CD4-positive, alpha-beta T cell treated with Interleukin-12 subunit alpha and Interleukin-12 subunit beta, for 1 hour (primary cell): ENCODE results near the gene MTG2.

ENCODE experiments used
- DNase-seq: peaks from one replicate; pipeline ENCODE4 v3.0.0-alpha.2; 2020

The MTG2 gene

DNA sequence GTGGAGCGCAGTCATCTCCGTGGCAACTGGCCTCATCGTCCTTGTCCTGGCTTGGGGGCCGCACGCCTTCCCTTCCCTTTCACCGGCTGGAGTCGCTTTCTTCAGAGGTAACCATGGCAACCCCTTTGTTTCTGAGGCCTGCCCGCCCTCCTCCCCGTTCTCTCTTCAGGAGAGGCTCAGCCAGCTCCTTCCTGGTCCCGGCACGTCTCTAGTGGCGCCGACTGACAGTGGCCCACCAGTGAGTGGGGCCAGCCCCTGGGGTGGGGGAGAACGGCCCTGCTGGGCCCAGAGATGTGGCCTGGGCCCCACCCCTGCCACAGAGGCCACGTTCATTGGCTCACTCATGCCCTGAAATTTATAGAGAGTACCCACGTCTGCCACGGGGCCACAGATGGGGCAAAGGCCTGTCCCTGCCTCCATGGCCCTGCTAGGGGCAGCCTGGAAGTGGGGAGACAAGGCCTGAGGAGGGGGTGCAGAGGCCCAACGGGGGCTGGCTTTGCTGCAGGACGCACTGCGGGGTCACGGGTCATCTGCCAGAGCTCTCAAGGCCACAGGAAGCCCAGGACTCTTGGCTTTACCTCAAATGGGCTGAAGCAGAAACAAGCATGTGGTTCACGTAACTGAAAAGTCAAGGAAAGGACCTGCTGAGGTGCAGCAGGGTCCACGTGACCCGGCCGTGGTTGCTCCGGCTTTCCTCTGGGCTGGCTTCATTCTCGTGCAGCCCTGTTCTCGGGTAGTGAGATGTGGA lies 54.1 kb downstream of the MTG2 start:
- no peak for DNase-seq

DNA sequence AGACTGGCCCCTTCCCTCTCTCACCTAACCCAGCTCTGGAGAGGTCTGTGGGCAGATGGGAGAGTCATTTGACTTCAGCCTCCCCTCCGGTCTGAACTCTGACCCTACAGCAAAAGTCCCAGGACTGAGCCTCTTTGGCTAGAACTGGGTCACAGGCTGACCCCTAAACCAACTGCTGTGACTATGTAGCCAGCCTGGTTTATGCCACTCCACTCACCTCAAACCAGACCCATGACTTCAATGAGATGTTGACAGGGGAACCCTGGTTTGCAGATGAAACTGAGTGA lies 54.6 kb downstream of the MTG2 start:
- DNase-seq: no peak

GRCh38 chr20:62237801-62238568 lies 55.2 kb downstream of the MTG2 start, which contains the start of gene OSBPL2:
OSBPL2 (plus strand) TSS chr20:62238521; CDS start chr20:62256185, 17,664 bp downstream.
- DNase-seq: peak; percentile 100

- no peak for DNase-seq
These were observed 55.9 kb downstream of the MTG2 start for GRCh38 chr20:62238569-62239277.

- DNase-seq: no peak
These were observed 56.6 kb downstream of the MTG2 start for GRCh38 chr20:62239278-62239879.

- DNase-seq: no peak
These were observed 57.3 kb downstream of the MTG2 start for GRCh38 chr20:62240020-62240685.

GRCh38 chr20:62241506-62241905 lies 58.7 kb downstream of the MTG2 start:
- DNase-seq: no peak

DNA sequence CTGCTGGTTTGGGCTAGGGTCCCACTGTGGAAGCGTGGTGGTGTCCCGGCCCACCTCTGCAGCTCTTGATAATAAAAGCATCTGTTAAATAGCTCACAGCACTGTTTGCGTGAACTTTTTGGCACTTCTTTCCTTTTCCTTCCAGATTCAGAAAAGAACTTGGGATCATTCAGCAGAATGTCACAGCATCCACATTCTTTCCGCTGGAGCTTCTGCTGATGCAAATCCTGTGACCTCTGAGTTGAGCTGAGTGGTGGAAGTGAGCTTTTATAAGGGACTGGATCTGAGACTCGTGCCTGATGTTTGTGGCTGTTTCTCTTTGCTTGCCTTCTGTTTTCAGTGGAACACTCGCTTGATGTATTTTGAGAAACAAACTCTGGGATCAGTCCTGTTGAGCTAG lies 59.3 kb downstream of the MTG2 start:
- DNase-seq: no peak

DNA sequence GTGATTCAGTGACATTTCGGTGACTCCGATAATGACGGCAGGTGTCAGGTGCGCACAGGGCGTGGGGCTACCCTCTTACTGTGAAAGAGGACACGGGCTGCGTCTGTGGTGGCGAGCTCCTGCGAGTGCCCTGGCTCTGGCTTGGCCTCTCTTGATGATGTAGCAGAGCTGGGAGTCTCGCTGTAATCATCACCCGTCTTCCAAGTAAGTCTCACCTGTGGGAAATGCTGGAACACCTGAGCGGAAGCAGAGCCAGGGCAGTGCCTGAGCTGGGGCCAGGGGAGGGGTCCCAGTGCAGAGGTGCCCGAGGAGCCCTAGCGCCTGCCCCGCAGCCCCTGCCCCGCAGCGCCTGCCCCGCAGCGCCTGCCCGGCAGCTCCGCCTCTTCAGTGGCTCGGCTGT lies 60.3 kb downstream of the MTG2 start:
- no peak for DNase-seq

DNA sequence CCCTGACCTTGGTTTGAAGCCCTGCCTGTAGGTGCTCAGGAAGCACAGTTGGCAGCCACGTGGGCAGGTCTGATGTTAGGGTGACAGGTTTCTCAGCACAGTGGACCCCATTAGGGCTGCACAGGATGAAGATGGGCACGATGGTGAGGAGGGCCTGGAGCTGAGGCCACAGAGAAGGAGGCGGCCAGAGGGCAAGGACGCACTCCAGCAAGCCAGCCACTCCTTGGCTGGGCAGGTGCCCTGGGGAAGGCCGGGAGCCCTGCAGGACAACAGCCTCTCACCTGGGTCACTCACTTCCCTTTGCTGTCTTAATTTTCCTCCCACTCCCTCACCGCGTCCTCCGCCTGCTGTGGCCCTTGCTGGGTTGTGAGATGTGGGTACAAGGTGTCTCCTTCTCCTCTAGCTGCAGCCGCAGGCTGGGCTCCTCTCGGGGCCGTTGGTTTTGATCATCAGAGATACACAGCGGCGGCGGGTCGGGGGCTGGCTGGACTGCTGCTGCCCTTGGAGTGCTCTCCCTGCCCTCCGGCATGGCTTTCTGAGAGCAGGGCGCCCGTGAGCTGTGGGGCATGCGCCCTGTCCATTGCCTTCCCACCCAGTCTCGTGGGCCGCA lies 61.2 kb downstream of the MTG2 start:
- DNase-seq: no peak

- DNase-seq: no peak
These were observed 61.8 kb downstream of the MTG2 start for GRCh38 chr20:62244644-62245108.

- no peak for DNase-seq
These were observed 63.1 kb downstream of the MTG2 start for GRCh38 chr20:62245911-62246280.

DNA sequence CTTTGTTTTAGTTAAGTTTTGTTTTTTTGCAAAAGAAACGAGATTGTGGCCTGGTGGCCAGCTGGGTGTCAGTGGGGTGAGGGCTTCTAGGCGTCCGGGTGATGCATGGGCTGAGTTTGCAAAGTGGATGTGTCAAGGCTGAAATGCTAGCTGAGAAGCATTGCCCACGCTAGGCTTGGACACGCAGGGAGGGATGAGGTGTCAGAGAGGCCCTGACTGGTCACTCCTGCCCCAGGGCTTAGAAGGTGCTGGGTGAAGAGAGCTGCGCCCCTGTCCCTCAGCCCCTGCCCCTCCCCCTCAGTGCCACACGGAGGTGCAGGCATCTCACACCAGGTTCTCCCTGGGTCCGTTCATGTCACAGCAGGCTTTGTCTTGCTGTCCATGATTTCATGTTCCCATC lies 63.6 kb downstream of the MTG2 start:
- no peak for DNase-seq

DNA sequence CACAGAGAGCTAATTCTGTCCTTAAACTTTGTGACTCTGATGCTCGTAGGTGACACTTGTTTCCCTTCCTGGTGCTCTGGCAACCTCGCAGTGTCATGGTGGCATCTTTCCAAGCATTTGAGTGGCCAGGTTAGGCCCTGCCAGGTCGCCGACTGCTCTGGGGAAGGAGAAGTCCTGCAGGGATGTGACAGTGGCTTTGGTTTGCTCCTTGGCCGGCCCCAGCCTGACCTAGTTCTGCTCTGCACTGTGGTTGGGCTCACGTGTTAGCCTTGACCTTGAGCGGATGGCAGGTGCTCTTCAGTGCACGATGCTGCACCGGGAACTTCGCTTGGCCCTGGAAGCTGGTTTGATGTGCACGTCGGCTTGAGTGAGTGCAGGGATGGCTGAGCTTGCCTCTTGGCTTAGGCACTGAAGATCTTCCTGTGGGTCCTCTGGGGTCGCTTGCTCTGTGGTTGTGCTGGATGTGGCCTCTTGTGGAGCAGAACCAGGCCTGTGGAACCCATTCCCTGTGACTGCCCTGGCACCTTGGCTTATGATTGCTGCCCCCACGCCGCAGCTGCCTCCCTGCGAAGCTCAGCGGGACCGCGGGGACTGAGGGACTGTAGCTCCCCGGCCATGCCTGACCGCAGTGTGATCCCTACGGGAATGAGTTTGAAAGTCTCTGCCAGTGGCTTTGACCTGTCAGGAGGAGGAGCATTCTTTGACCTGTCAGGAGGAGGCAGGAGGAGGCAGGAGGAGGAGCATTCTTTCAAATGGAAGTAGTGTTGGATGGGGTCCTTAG lies 64.2 kb downstream of the MTG2 start:
- no peak for DNase-seq

GRCh38 chr20:62248890-62249560 lies 66.2 kb downstream of the MTG2 start:
- no peak for DNase-seq

- no peak for DNase-seq
These were observed 69.6 kb downstream of the MTG2 start for GRCh38 chr20:62252342-62252966.
